GM19397 (cell line): ENCODE results near the gene GNAS.

Experiments used
- ATAC-seq: cut with Tn5 transposase; IDR thresholded peaks from one replicate; pipeline ENCODE4 v1.9.1; 2021; ENCODE audit warnings: mild to moderate bottlenecking, moderate library complexity; ENCODE audit not compliant: unreplicated experiment

Gene GNAS

GRCh38 chr20:58853466-58853865, 950 bp downstream of the GNAS start:
- no peak for ATAC-seq

- ATAC-seq, result no peak
Measured at GRCh38 chr20:58853976-58854637, 1.6 kb downstream of the GNAS start.

GRCh38 chr20:58854638-58855471, 2.3 kb downstream of the GNAS start:
- ATAC-seq, result no peak

GRCh38 chr20:58855506-58856389, 3.2 kb downstream of the GNAS start:
- ATAC-seq, result no peak

GRCh38 chr20:58863044-58863790, 10.7 kb downstream of the GNAS start:
- no peak for ATAC-seq

GRCh38 chr20:58864346-58864745, 11.8 kb downstream of the GNAS start:
- ATAC-seq, result no peak

- ATAC-seq, result no peak
Measured at GRCh38 chr20:58865843-58866242, 13.3 kb downstream of the GNAS start.

GRCh38 chr20:58867211-58867610, 14.7 kb downstream of the GNAS start:
- no peak for ATAC-seq

- ATAC-seq, result no peak
Measured at GRCh38 chr20:58868795-58869194, 16.3 kb downstream of the GNAS start.

GRCh38 chr20:58869662-58870227, 17.2 kb downstream of the GNAS start:
- no peak for ATAC-seq

GRCh38 chr20:58870293-58871014, 17.9 kb downstream of the GNAS start:
- no peak for ATAC-seq

GRCh38 chr20:58871533-58872102, 19.1 kb downstream of the GNAS start:
- ATAC-seq, result no peak

- ATAC-seq, result no peak
Measured at GRCh38 chr20:58874469-58874868, 22.0 kb downstream of the GNAS start.

GRCh38 chr20:58875111-58875510, 22.6 kb downstream of the GNAS start:
- no peak for ATAC-seq

GRCh38 chr20:58875541-58876134, 23.1 kb downstream of the GNAS start:
- ATAC-seq, result no peak

- ATAC-seq, result no peak
Measured at GRCh38 chr20:58876437-58876836, 23.9 kb downstream of the GNAS start.

GRCh38 chr20:58877050-58877975, 24.8 kb downstream of the GNAS start:
- no peak for ATAC-seq

- ATAC-seq, result no peak
Measured at GRCh38 chr20:58877976-58878360, 25.5 kb downstream of the GNAS start.
